Ascending aorta (tissue), 2 donors: ENCODE results near the gene TRAF3. TPM values are rescaled to one million over a fixed set of nuclear protein-coding genes. Genes with fewer than 3 reads are reported as not detected.

Experiments
- DNase-seq, 2 donors: peaks; one replicate each; pipeline ENCODE4 v3.0.0-alpha.2; 2019; ENCODE audit warnings: low spot score in 2 of 2
- H3K27ac ChIP-seq, 2 donors: fragments of 200-600 bp; sonication (generic); one replicate each; pipeline ENCODE4 v1.5.1; 2016 to 2017; ENCODE audit warnings: mild to moderate bottlenecking in 1 of 2
- H3K27me3 ChIP-seq: fragments of 200-600 bp; sonication (generic); one replicate; pipeline ENCODE4 v1.5.1; 2017
- H3K36me3 ChIP-seq, 2 donors: fragments of 200-600 bp; sonication (generic); one replicate each; pipeline ENCODE4 v1.5.1; 2016
- H3K4me1 ChIP-seq, 2 donors: fragments of 200-600 bp; sonication (generic); one replicate each; pipeline ENCODE4 v1.5.1; 2016 to 2017; ENCODE audit warnings: mild to moderate bottlenecking in 1 of 2
- H3K4me3 ChIP-seq, 2 donors: fragments of 200-600 bp; sonication (generic); one replicate each; pipeline ENCODE4 v1.5.1; 2016 to 2017; ENCODE audit warnings: mild to moderate bottlenecking in 1 of 2
- H3K9me3 ChIP-seq, 2 donors: fragments of 200-600 bp; sonication (generic); one replicate each; pipeline ENCODE4 v1.5.1; 2016
- intact Hi-C: fragments of 100-400 bp; cut with DNase I; formaldehyde crosslinking; loops from one replicate; pipeline ENCODE4 v1.15.1; 2023
- total RNA-seq: library from RNA; depleted of rRNA; stranded (reverse); fragments of >200 nt; gene quantifications from one replicate; pipeline ENCODE4 v1.1.0, GENCODE V29; 2016
- TF ChIP-seq, protein P1 (sequence below), 3 experiments: fragments of 200-600 bp in 2 of 3; fragments of 450-650 bp in 1 of 3; sonication (generic) in 2 of 3; IDR thresholded peaks; one replicate each; pipeline ENCODE4 v1.5.1; 2016 to 2019; ENCODE audit warnings: antibody characterized with exemption in 3 of 3, mild to moderate bottlenecking in 1 of 3, moderate library complexity in 1 of 3

TRAF3 gene
- total RNA-seq, 1 donor from 2014 or later: 12.2 TPM

- DNase-seq: no peak
- Histone ChIP-seq H3K27me3 (no peaks in the 10 kb centered on the region), H3K9me3 (no peaks in the 10 kb centered on the region), H3K4me3 (no peak overlapping the region), H3K27ac (no peak overlapping the region), H3K36me3 (peaks cover 96 to 99% of the 10 kb centered on the region in 2 donors), H3K4me1 (no peaks in the 10 kb centered on the region)
- TF ChIP-seq, protein P1, sequence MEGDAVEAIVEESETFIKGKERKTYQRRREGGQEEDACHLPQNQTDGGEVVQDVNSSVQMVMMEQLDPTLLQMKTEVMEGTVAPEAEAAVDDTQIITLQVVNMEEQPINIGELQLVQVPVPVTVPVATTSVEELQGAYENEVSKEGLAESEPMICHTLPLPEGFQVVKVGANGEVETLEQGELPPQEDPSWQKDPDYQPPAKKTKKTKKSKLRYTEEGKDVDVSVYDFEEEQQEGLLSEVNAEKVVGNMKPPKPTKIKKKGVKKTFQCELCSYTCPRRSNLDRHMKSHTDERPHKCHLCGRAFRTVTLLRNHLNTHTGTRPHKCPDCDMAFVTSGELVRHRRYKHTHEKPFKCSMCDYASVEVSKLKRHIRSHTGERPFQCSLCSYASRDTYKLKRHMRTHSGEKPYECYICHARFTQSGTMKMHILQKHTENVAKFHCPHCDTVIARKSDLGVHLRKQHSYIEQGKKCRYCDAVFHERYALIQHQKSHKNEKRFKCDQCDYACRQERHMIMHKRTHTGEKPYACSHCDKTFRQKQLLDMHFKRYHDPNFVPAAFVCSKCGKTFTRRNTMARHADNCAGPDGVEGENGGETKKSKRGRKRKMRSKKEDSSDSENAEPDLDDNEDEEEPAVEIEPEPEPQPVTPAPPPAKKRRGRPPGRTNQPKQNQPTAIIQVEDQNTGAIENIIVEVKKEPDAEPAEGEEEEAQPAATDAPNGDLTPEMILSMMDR (IDR thresholded peaks at IDR 0.05): no peak
- intact Hi-C loops: no loop called here
Observed at GRCh38 chr14:102955636-102956408, 178.6 kb downstream of the TRAF3 start.

- H3K4me3 ChIP-seq: no peak overlapping the region
- TF ChIP-seq, protein P1 (IDR thresholded peaks at IDR 0.05): no peak
- DNase-seq: no peak
- no peak overlapping the region for H3K27ac ChIP-seq
- peaks cover 96 to 99% of the 10 kb centered on the region in 2 donors for H3K36me3 ChIP-seq
- intact Hi-C loops: no loop called here
- H3K27me3 ChIP-seq: no peaks in the 10 kb centered on the region
- no peaks in the 10 kb centered on the region for H3K4me1 ChIP-seq
- H3K9me3 ChIP-seq: no peaks in the 10 kb centered on the region
Observed at GRCh38 chr14:102957222-102957621, 180.0 kb downstream of the TRAF3 start.

GRCh38 chr14:102958461-102958860, 181.2 kb downstream of the TRAF3 start:
- intact Hi-C loops: no loop called here
- DNase-seq: no peak
- H3K36me3 ChIP-seq: peaks cover 96 to 99% of the 10 kb centered on the region in 2 donors
- no peak overlapping the region for H3K4me3 ChIP-seq
- H3K9me3 ChIP-seq: no peaks in the 10 kb centered on the region
- no peaks in the 10 kb centered on the region for H3K4me1 ChIP-seq
- H3K27me3 ChIP-seq: no peaks in the 10 kb centered on the region
- TF ChIP-seq, protein P1 (IDR thresholded peaks at IDR 0.05): no peak
- H3K27ac ChIP-seq: no peak overlapping the region

Other genes starting within 250 kb of the TRAF3 start
- gene RCOR1, start 184.8 kb upstream of the TRAF3 start, total RNA-seq: 4.7 TPM
- gene AMN, start 145.2 kb downstream of the TRAF3 start, total RNA-seq: 0.32 TPM